Lower leg skin (tissue), 3 donors: ENCODE results near the gene DPT.

Source experiments
- POLR2A ChIP-seq, 2 donors: fragments of 450-650 bp; IDR thresholded peaks; one replicate each; pipeline ENCODE4 v1.6.1; 2016 to 2017; ENCODE audit warnings: antibody characterized with exemption in 2 of 2, mild to moderate bottlenecking in 1 of 2, moderate library complexity in 1 of 2
- TF ChIP-seq, protein P1 (sequence below), 3 donors: fragments of 450-650 bp; IDR thresholded peaks; one replicate each; pipeline ENCODE4 v1.5.1; 2016; ENCODE audit warnings: antibody characterized with exemption in 3 of 3, mild to moderate bottlenecking in 3 of 3, moderate library complexity in 2 of 3

GRCh38 chr1:168698453-168698852 lies 30.6 kb downstream of the DPT start:
- TF ChIP-seq, protein P1, sequence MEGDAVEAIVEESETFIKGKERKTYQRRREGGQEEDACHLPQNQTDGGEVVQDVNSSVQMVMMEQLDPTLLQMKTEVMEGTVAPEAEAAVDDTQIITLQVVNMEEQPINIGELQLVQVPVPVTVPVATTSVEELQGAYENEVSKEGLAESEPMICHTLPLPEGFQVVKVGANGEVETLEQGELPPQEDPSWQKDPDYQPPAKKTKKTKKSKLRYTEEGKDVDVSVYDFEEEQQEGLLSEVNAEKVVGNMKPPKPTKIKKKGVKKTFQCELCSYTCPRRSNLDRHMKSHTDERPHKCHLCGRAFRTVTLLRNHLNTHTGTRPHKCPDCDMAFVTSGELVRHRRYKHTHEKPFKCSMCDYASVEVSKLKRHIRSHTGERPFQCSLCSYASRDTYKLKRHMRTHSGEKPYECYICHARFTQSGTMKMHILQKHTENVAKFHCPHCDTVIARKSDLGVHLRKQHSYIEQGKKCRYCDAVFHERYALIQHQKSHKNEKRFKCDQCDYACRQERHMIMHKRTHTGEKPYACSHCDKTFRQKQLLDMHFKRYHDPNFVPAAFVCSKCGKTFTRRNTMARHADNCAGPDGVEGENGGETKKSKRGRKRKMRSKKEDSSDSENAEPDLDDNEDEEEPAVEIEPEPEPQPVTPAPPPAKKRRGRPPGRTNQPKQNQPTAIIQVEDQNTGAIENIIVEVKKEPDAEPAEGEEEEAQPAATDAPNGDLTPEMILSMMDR (IDR thresholded peaks at IDR 0.05) = no peak
- no peak for TF ChIP-seq POLR2A (IDR thresholded peaks at IDR 0.05)
